H1 (cell line): ENCODE data around the gene RPS5. TPM values are rescaled to one million over a fixed set of nuclear protein-coding genes. Genes with fewer than 3 reads are reported as not detected.
A peak's percentile ranks its signal among the peaks of the same experiment; 100 is the strongest.

Experiments used
- CTCF ChIA-PET: fragments of 300-600 bp; sonication (Branson Sonifier 250); formaldehyde crosslinking; loops from one replicate; lab custom pipeline; 2021; ENCODE audit not compliant: partially characterized antibody; lab: Charles Lee
- POLR2A ChIA-PET: fragments of 300-600 bp; sonication (Branson Sonifier 250); formaldehyde crosslinking; loops from one replicate; lab custom pipeline; 2021; ENCODE audit warnings: inconsistent platforms; ENCODE audit not compliant: partially characterized antibody; lab: Charles Lee
- DNase-seq, 2 experiments: peaks; one replicate each; pipeline versions ENCODE4 v3.0.0 to v3.0.0-alpha.2; 2010 to 2022; ENCODE audit warnings: low spot score in 2 of 2, low read depth in 1 of 2, mixed read lengths in 1 of 2
- FAIRE-seq: peaks from 2 replicates; lab custom pipeline; 2011; peaks lifted over from hg19 to GRCh38; lab: Jason Lieb, UNC
- H2AFZ ChIP-seq: 2 replicates; pipeline ENCODE4 v1.8.1; 2012; ENCODE audit warnings: low read length, inconsistent platforms
- H2AK5ac ChIP-seq: 2 replicates; pipeline ENCODE4 v1.6.1; 2013; ENCODE audit warnings: low read depth, low read length
- H2BK120ac ChIP-seq: replicated peaks from 2 replicates; pipeline ENCODE3; 2013; ENCODE audit warnings: low read depth, low read length, inconsistent platforms
- H2BK12ac ChIP-seq: 2 replicates; pipeline ENCODE4 v1.6.1; 2013; ENCODE audit warnings: low read depth, low read length
- H2BK15ac ChIP-seq: 2 replicates; pipeline ENCODE4 v1.6.1; 2013; ENCODE audit warnings: low read length
- H2BK20ac ChIP-seq: 2 replicates; pipeline ENCODE4 v1.6.1; 2013; ENCODE audit warnings: low read length
- H2BK5ac ChIP-seq: 2 replicates; pipeline ENCODE4 v1.6.1; 2013; ENCODE audit warnings: low read depth, low read length
- H3K14ac ChIP-seq: 2 replicates; pipeline ENCODE4 v1.6.1; 2013; ENCODE audit warnings: inconsistent platforms; ENCODE audit not compliant: insufficient read length
- H3K18ac ChIP-seq: 2 replicates; pipeline ENCODE4 v1.6.1; 2013; ENCODE audit warnings: low read length; ENCODE audit errors: extremely low read depth
- H3K23ac ChIP-seq: 2 replicates; pipeline ENCODE4 v1.6.1; 2013; ENCODE audit warnings: inconsistent platforms; ENCODE audit not compliant: insufficient read length
- H3K23me2 ChIP-seq: 2 replicates; pipeline ENCODE4 v1.6.1; 2013; ENCODE audit warnings: low read depth, low read length
- H3K27ac ChIP-seq: 2 replicates; pipeline ENCODE4 v1.6.1; 2011; ENCODE audit warnings: low read depth, low read length, inconsistent platforms
- H3K27me3 ChIP-seq, 4 experiments: replicated peaks in 1 of 4; 1 replicate in 1 of 4; 2 replicates in 3 of 4; pipeline versions ENCODE4 v1.6.1 to v1.8.1; 2011 to 2013; ENCODE audit warnings: low read length in 3 of 4, mild to moderate bottlenecking in 3 of 4, inconsistent platforms in 2 of 4, mixed read lengths in 2 of 4, moderate library complexity in 1 of 4; ENCODE audit not compliant: control insufficient read depth in 3 of 4, insufficient read depth in 3 of 4; ENCODE audit errors: extremely low read depth in 1 of 4
- H3K36me3 ChIP-seq, 4 experiments: 2 replicates each; pipeline versions ENCODE4 v1.6.1 to v1.8.1; 2011 to 2013; ENCODE audit warnings: mild to moderate bottlenecking in 4 of 4, low read length in 3 of 4, moderate library complexity in 2 of 4, control low read depth in 1 of 4, inconsistent platforms in 1 of 4; ENCODE audit not compliant: insufficient read depth in 4 of 4, control insufficient read depth in 2 of 4
- H3K4ac ChIP-seq: replicated peaks from 2 replicates; pipeline ENCODE3; 2013; ENCODE audit warnings: low read length, low read depth, mixed read lengths, inconsistent platforms; ENCODE audit not compliant: insufficient read length
- H3K4me1 ChIP-seq, 4 experiments: replicated peaks in 1 of 4; 1 replicate in 1 of 4; 2 replicates in 3 of 4; pipeline versions ENCODE4 v1.6.1 to v1.8.1; 2011 to 2013; ENCODE audit warnings: low read length in 3 of 4, inconsistent platforms in 2 of 4, mixed read lengths in 1 of 4; ENCODE audit not compliant: insufficient read depth in 4 of 4, control insufficient read depth in 3 of 4
- H3K4me2 ChIP-seq, 2 experiments: 2 replicates each; pipeline versions ENCODE4 v1.6.1 to v1.8.1; 2011 to 2013; ENCODE audit warnings: low read depth in 2 of 2, low read length in 2 of 2, control low read depth in 1 of 2, inconsistent platforms in 1 of 2, mild to moderate bottlenecking in 1 of 2; ENCODE audit not compliant: insufficient read depth in 1 of 2
- H3K4me3 ChIP-seq, 4 experiments: fragments of 200-600, 300-600 bp in 1 of 4; sonication (generic), shearing (Covaris generic), sonication (Bioruptor Twin) in 1 of 4; 2 replicates each; pipeline versions ENCODE4 v1.5.1 to v1.8.1; 2011 to 2016; ENCODE audit warnings: low read length in 4 of 4, low read depth in 3 of 4, control low read depth in 2 of 4, inconsistent platforms in 2 of 4, mild to moderate bottlenecking in 2 of 4, mixed read lengths in 1 of 4, moderate library complexity in 1 of 4; ENCODE audit not compliant: insufficient read depth in 2 of 4; ENCODE audit errors: extremely low read depth in 1 of 4
- H3K56ac ChIP-seq: replicated peaks from 2 replicates; pipeline ENCODE3; 2013; ENCODE audit warnings: low read depth, mild to moderate bottlenecking, mixed read lengths, low read length, inconsistent platforms; ENCODE audit not compliant: insufficient read length
- H3K79me1 ChIP-seq: 2 replicates; pipeline ENCODE4 v1.6.1; 2013; ENCODE audit warnings: low read depth, low read length, control low read depth
- H3K79me2 ChIP-seq, 2 experiments: 2 replicates each; pipeline versions ENCODE4 v1.6.1 to v1.8.1; 2012 to 2013; ENCODE audit warnings: low read length in 2 of 2, mild to moderate bottlenecking in 2 of 2, inconsistent platforms in 1 of 2; ENCODE audit not compliant: insufficient read depth in 2 of 2, control insufficient read depth in 1 of 2
- H3K9ac ChIP-seq, 4 experiments: replicated peaks in 1 of 4; 1 replicate in 1 of 4; 2 replicates in 3 of 4; pipeline versions ENCODE4 v1.6.1 to v1.8.1; 2011 to 2013; ENCODE audit warnings: low read depth in 3 of 4, low read length in 3 of 4, control low read depth in 2 of 4, mild to moderate bottlenecking in 2 of 4, moderate library complexity in 2 of 4, inconsistent platforms in 1 of 4; ENCODE audit errors: extremely low read depth in 1 of 4
- H3K9me3 ChIP-seq, 2 experiments: 2 replicates each; pipeline versions ENCODE4 v1.6.1 to v1.8.1; 2012 to 2013; ENCODE audit warnings: mild to moderate bottlenecking in 2 of 2, moderate library complexity in 2 of 2, control low read depth in 1 of 2, inconsistent platforms in 1 of 2, low read depth in 1 of 2, low read length in 1 of 2, mixed read lengths in 1 of 2; ENCODE audit not compliant: insufficient read depth in 2 of 2
- H4K20me1 ChIP-seq, 2 experiments: replicated peaks in 1 of 2; 2 replicates each; pipeline versions ENCODE3 to v1.8.1; 2011 to 2013; ENCODE audit warnings: inconsistent platforms in 2 of 2, low read length in 2 of 2, mild to moderate bottlenecking in 1 of 2; ENCODE audit not compliant: insufficient read depth in 2 of 2, control insufficient read depth in 1 of 2
- H4K5ac ChIP-seq: 2 replicates; pipeline ENCODE4 v1.6.1; 2013; ENCODE audit warnings: low read length, low read depth, mixed read lengths, inconsistent platforms; ENCODE audit not compliant: insufficient read length
- H4K8ac ChIP-seq: 2 replicates; pipeline ENCODE4 v1.8.0; 2013; ENCODE audit warnings: mild to moderate bottlenecking, moderate library complexity, low read length, inconsistent platforms; ENCODE audit not compliant: insufficient read depth; ENCODE audit errors: extremely low read depth
- H4K91ac ChIP-seq: replicated peaks from 2 replicates; pipeline ENCODE3; 2013; ENCODE audit warnings: low read length, mixed read lengths, inconsistent platforms; ENCODE audit not compliant: insufficient read length
- CTBP2 ChIP-seq: IDR thresholded peaks from 2 replicates; pipeline ENCODE4 v1.7.0; 2011; ENCODE audit warnings: borderline replicate concordance, mild to moderate bottlenecking, moderate library complexity, mixed read lengths, low read length; ENCODE audit not compliant: insufficient read depth, insufficient read length
- JUND ChIP-seq: IDR thresholded peaks from 2 replicates; pipeline ENCODE4 v1.6.1; 2011; ENCODE audit warnings: mild to moderate bottlenecking, improper control_type of control experiment, low read length
- MAX ChIP-seq: IDR thresholded peaks from 2 replicates; pipeline ENCODE4 v1.6.1; 2012; ENCODE audit warnings: inconsistent platforms
- WGBS, 2 experiments: shearing (Covaris generic) in 1 of 2; methylation state at CpG; one replicate each; pipeline versions ENCODE4 v1.1.6 to v1.1.7; 2013 to 2015; ENCODE audit warnings: low lambda C conversion rate in 2 of 2, mixed read lengths in 2 of 2, inconsistent platforms in 1 of 2, low coverage in 1 of 2, missing lambda C conversion rate in 1 of 2; ENCODE audit not compliant: insufficient replicate concordance in 2 of 2, insufficient coverage in 1 of 2, insufficient read length in 1 of 2; ENCODE audit errors: extremely low coverage in 1 of 2, missing lambda C conversion rate in 1 of 2; 5-methylcytosine and 5-hydroxymethylcytosine counted together
- polyA plus RNA-seq, 7 experiments: library from polyadenylated mRNA; depleted of rRNA in 3 of 7; stranded (reverse) in 5 of 7; unstranded in 2 of 7; fragments of >200 nt in 5 of 7; fragments of 200-250 nt in 2 of 7; gene quantifications; 1 replicate in 5 of 7; 2 replicates in 1 of 7; 4 replicates in 1 of 7; pipeline versions ENCODE4 v1.2.1 to v1.2.3, GENCODE V29; 2011 to 2013; ENCODE audit warnings: missing spikeins in 2 of 7, mixed read lengths in 2 of 7
- total RNA-seq: library from RNA; stranded (reverse); fragmentation: NEBNext Ultra II Directional; extraction: Animal tissue kit (Norgen Biotek cat#: 25700); gene quantifications from 2 replicates; pipeline ENCODE4 v1.2.1, GENCODE V29; 2021

RPS5 gene
- total and polyA plus RNA-seq, 2 of the 8 experiments (the other 6 are each of a cell fraction or from before 2014, with no cell fraction given) = 1,557 to 5,731 TPM

GRCh38 chr19:58356766-58357480, 30.1 kb upstream of the RPS5 start:
- Histone ChIP-seq H3K18ac (no peak overlapping the region), H3K4ac (no peak overlapping the region), H3K56ac (no peak overlapping the region), H2BK20ac (no peak overlapping the region), H3K23ac (no peak overlapping the region), H3K9ac (no peak overlapping the region), H4K5ac (no peak overlapping the region), H3K9me3 (no peaks in the 10 kb centered on the region), H2AFZ (no peak overlapping the region), H3K36me3 (no peaks in the 10 kb centered on the region), H3K4me1 (peaks cover 0 to 6% (median 4%) of the 10 kb centered on the region in 4 experiments; a peak in 4 of 7 replicates), H4K91ac (no peak overlapping the region), H2BK12ac (no peak overlapping the region), H3K79me2 (no peaks in the 10 kb centered on the region), H3K27ac (no peak overlapping the region), H3K23me2 (peaks cover 2% of the 10 kb centered on the region), H2BK120ac (no peak overlapping the region), H3K4me2 (no peak overlapping the region), H3K27me3 (no peaks in the 10 kb centered on the region), H4K8ac (peak overlapping the region; percentile 28; the same call in 1 of the 2 replicates), H2BK5ac (no peak overlapping the region), H3K14ac (no peak overlapping the region), H4K20me1 (peaks cover 0 to 3% of the 10 kb centered on the region in 2 experiments), H3K4me3 (no peak overlapping the region), H2BK15ac (no peak overlapping the region), H3K79me1 (no peaks in the 10 kb centered on the region), H2AK5ac (no peak overlapping the region)
- ChIA-PET CTCF (interaction anchor here (0.8 to 2.7 kb wide), 6 partner anchors 10 to 136 kb away, joined by 3 to 11 read pairs (median 4); no protein-coding TSS in a partner anchor), POLR2A (interaction anchor here (1.1 to 2.8 kb wide), 10 partner anchors 8 to 162 kb away, joined by 3 to 14 read pairs (median 4); partner anchors contain the start of gene ZBTB45)
- WGBS, 2 experiments = 95% methylated on average over 70 of the region's 75 CpGs; no CpG with 5 or more reads in 1 of the 2 experiments
- FAIRE-seq (no peak), DNase-seq (no peak)
- no peak for TF ChIP-seq CTBP2
- TF ChIP-seq JUND = no peak
- no peak for TF ChIP-seq MAX
